RCC 7860 (cell line): ENCODE results near the gene OST4.

Experiments used
- DNase-seq: peaks from one replicate; pipeline ENCODE4 v3.0.0-alpha.2; 2015; ENCODE audit warnings: low spot score
- FAIRE-seq: peaks from 2 replicates; lab custom pipeline; 2012; peaks lifted over from hg19 to GRCh38; lab: Jason Lieb, UNC

The OST4 gene

GRCh38 chr2:27054721-27055120 is 16.7 kb downstream of the OST4 start:
- DNase-seq (no peak), FAIRE-seq (no peak)

- DNase-seq (no peak), FAIRE-seq (no peak)
Observed at GRCh38 chr2:27053776-27054175, 17.7 kb downstream of the OST4 start.

- FAIRE-seq (no peak), DNase-seq (no peak)
Observed at GRCh38 chr2:27053321-27053720, 18.1 kb downstream of the OST4 start.

- FAIRE-seq: no peak
- no peak for DNase-seq
Observed at GRCh38 chr2:27051902-27052645, 19.4 kb downstream of the OST4 start.

- DNase-seq (peak; percentile 90), FAIRE-seq (peak; percentile 42)
Observed at GRCh38 chr2:27050996-27051901, 20.2 kb downstream of the OST4 start, which contains the start of gene AGBL5. TSS of gene AGBL5 (plus strand) at chr2:27051668. CDS start at chr2:27052959, 1,291 bp downstream.

GRCh38 chr2:27050281-27050995 is 21.0 kb downstream of the OST4 start:
- FAIRE-seq: peak; percentile 78
- peak; percentile 99 for DNase-seq

GRCh38 chr2:27049422-27050280 is 21.8 kb downstream of the OST4 start:
- FAIRE-seq: no peak
- DNase-seq: no peak

- FAIRE-seq (no peak), DNase-seq (no peak)
Observed at GRCh38 chr2:27042985-27043634, 28.3 kb downstream of the OST4 start.

GRCh38 chr2:27042159-27042661 is 29.2 kb downstream of the OST4 start:
- DNase-seq (no peak), FAIRE-seq (no peak)

GRCh38 chr2:27041752-27042151 is 29.7 kb downstream of the OST4 start:
- DNase-seq: no peak
- no peak for FAIRE-seq

GRCh38 chr2:27040282-27040681 is 31.2 kb downstream of the OST4 start:
- FAIRE-seq (no peak), DNase-seq (no peak)

GRCh38 chr2:27039871-27040270 is 31.6 kb downstream of the OST4 start:
- no peak for DNase-seq
- no peak for FAIRE-seq

GRCh38 chr2:27039426-27039825 is 32.0 kb downstream of the OST4 start:
- no peak for DNase-seq
- FAIRE-seq: no peak

GRCh38 chr2:27038631-27039339 is 32.7 kb downstream of the OST4 start:
- no peak for DNase-seq
- FAIRE-seq: no peak

- no peak for FAIRE-seq
- no peak for DNase-seq
Observed at GRCh38 chr2:27038012-27038411, 33.4 kb downstream of the OST4 start.

- DNase-seq (no peak), FAIRE-seq (no peak)
Observed at GRCh38 chr2:27033253-27033852, 38.1 kb downstream of the OST4 start.

- FAIRE-seq: no peak
Observed at GRCh38 chr2:27032495-27033252, 38.8 kb downstream of the OST4 start, which contains the start of gene TMEM214. TSS of gene TMEM214 (plus strand) at chr2:27032965. CDS start at chr2:27033016, 51 bp downstream.

GRCh38 chr2:27029051-27029450 is 42.4 kb downstream of the OST4 start:
- FAIRE-seq: no peak
- peak; percentile 28 for DNase-seq

More at GRCh38 chr2:27032495-27033252, 38.8 kb downstream of the OST4 start, which contains the start of gene TMEM214:
- peak; percentile 75 for DNase-seq
